ENCODE measurements around the gene RPS2. TPM values are rescaled to one million over a fixed set of nuclear protein-coding genes. Genes with fewer than 3 reads are reported as not detected.

RPS2 gene
- total RNA-seq, 6 experiments from 2014 or later: 2,281 to 2,831 (median 2,477) TPM

DNA sequence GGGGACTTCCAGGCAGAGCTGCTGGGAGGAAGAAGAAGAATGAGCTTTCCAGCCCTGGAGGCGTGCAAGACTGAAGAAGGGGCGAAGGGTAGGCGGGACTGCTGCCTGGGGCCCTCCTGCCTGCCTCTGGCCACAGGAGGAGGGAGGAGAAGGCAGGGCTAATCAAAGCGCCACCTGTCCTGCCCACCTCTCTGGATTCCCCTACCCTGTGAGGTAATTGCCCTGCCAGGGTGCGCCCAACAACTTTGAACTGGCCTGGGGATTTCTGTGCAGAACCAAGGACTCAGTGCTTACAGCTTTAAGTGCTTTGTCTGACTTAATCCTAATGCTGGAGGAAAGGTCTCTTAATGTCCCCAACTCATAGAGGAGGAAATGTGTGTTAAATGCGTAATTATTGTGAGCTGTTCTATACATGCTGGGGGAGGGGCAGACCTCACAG lies 16.8 kb upstream of the RPS2 start, which contains the start of gene NOXO1:
Gene NOXO1 (minus strand): TSS at position 72 of the 439 bp plus-strand sequence. CDS start 290 bp downstream, outside the sequence.
- no peak within 1 kb of the TSS for H3K27ac Mint-ChIP-seq
- 0 out of 2 replicates have a peak, but pooled peaks cover 1% of the 10 kb centered on the region for H3K36me3 Mint-ChIP-seq (ENCODE audit: low read depth)
- peaks cover 16% of the 10 kb centered on the region for H3K4me1 Mint-ChIP-seq (ENCODE audit: low read depth)
- peaks cover 12% of the 10 kb centered on the region for H3K27me3 Mint-ChIP-seq (ENCODE audit: insufficient read depth)
- H3K4me3 Mint-ChIP-seq: no peak within 1 kb of the TSS
- no peaks in the 10 kb centered on the region for H3K9me3 Mint-ChIP-seq
- TF ChIP-seq CTCF (IDR thresholded peaks at IDR 0.05): no peak
- DNase-seq: no peak

- H3K27me3 Mint-ChIP-seq (ENCODE audit: insufficient read depth): peaks cover 12% of the 10 kb centered on the region
- H3K4me1 Mint-ChIP-seq (ENCODE audit: low read depth): peaks cover 16% of the 10 kb centered on the region
- H3K4me3 Mint-ChIP-seq: no peak overlapping the region
Observed at GRCh38 chr16:1980770-1981087, 16.1 kb upstream of the RPS2 start.

GRCh38 chr16:1980030-1980769 lies 15.6 kb upstream of the RPS2 start:
- no peak for TF ChIP-seq CTCF (IDR thresholded peaks at IDR 0.05)

More at GRCh38 chr16:1980770-1981087, 16.1 kb upstream of the RPS2 start:
- no peak for DNase-seq
- no peaks in the 10 kb centered on the region for H3K36me3 Mint-ChIP-seq (ENCODE audit: low read depth)
- no peak for TF ChIP-seq CTCF (IDR thresholded peaks at IDR 0.05)
- H3K9me3 Mint-ChIP-seq: no peaks in the 10 kb centered on the region
- H3K27ac Mint-ChIP-seq: no peak overlapping the region

GRCh38 chr16:1979271-1980029 lies 14.8 kb upstream of the RPS2 start:
- no peaks in the 10 kb centered on the region for H3K36me3 Mint-ChIP-seq (ENCODE audit: low read depth)
- no peaks in the 10 kb centered on the region for H3K9me3 Mint-ChIP-seq
- peaks cover 9% of the 10 kb centered on the region for H3K27me3 Mint-ChIP-seq (ENCODE audit: insufficient read depth)
- TF ChIP-seq CTCF (IDR thresholded peaks at IDR 0.05): no peak
- no peak overlapping the region for H3K4me3 Mint-ChIP-seq
- no peak for DNase-seq
- peaks cover 6% of the 10 kb centered on the region; the same call in 1 of the 2 replicates for H3K4me1 Mint-ChIP-seq (ENCODE audit: low read depth)
- H3K27ac Mint-ChIP-seq: no peak overlapping the region

More at GRCh38 chr16:1980030-1980769, 15.6 kb upstream of the RPS2 start:
- Mint-ChIP-seq H3K27me3 (ENCODE audit: insufficient read depth) (peaks cover 12% of the 10 kb centered on the region), H3K4me3 (no peak overlapping the region), H3K4me1 (ENCODE audit: low read depth) (peaks cover 13% of the 10 kb centered on the region), H3K9me3 (no peaks in the 10 kb centered on the region), H3K27ac (no peak overlapping the region), H3K36me3 (ENCODE audit: low read depth) (no peaks in the 10 kb centered on the region)
- no peak for DNase-seq

DNA sequence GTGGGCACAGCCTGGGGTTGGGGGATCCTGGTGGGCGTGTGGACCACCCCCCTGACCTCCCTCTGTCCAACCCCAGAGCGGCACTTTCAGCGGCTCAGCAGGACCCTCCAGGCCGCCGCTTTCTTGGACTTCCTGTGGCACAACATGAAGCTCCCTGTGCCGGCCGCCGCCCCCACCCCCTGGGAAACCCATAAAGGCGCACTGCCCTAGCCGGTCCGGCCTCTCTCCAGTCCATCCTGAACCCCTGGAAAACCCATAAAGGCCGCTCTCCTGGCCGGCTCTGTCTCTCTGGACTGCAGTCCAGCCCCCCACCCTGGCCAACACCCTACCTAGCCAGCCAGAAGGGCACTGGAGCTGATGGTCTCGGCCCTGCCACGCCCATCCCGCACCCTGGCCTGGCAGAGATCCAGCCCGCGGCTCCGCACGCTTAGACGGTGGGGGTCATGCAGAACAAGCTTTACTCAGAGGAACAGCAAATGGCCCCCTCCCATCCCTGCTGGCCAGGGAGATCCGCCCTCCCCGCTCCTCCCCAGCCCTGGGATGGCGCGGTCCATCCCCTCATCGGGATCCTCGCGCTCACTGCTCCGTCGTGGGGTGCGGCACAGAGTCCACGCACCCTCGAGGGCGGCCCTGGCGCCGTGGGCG lies 14.0 kb upstream of the RPS2 start:
- no peak overlapping the region for H3K27ac Mint-ChIP-seq

More for the DNA sequence above, 14.0 kb upstream of the RPS2 start:
- no peak overlapping the region for H3K4me3 Mint-ChIP-seq
- peaks cover 8% of the 10 kb centered on the region for H3K27me3 Mint-ChIP-seq (ENCODE audit: insufficient read depth)
- no peak for TF ChIP-seq CTCF (IDR thresholded peaks at IDR 0.05)
- H3K4me1 Mint-ChIP-seq (ENCODE audit: low read depth): peaks cover 6% of the 10 kb centered on the region; the same call in 1 of the 2 replicates
- no peaks in the 10 kb centered on the region for H3K36me3 Mint-ChIP-seq (ENCODE audit: low read depth)
- no peaks in the 10 kb centered on the region for H3K9me3 Mint-ChIP-seq
- DNase-seq: no peak
